Stimulated activated CD8-positive, alpha-beta memory T cell treated with anti-CD3 and anti-CD28 coated beads, Interleukin-7, amount 100 ng/mL, for 4 hours (primary cell): Measurements from ENCODE around the gene CCNL1.
"Not testable (repeated sequence)": the region's sequence is repeated elsewhere in the genome, so short reads cannot be mapped to it uniquely, and the experiment has no call there.

Experiments
- DNase-seq, 2 donors: peaks; one replicate each; pipeline ENCODE4 v3.0.0-alpha.2; 2020; ENCODE audit warnings: low read depth in 2 of 2

CCNL1 gene

DNA sequence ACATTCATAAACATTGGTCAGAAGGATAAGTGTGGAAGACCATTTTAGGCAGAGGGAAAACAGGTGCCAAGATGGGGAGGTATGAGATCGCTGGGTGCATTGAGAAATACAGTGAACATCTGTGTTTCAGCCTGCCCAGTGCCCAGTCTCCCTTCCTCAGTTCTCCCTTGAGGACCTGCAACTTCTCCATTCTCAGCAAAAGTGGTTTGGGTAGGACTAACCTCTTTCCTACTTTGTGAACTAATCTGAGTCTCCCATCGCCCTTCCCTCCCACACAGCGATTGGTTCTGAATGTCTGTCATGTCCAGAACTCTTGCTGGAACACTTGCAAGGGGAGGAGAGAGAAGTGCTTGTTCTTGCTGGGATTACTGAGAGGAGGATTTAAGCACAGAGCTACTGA lies 10.9 kb upstream of the CCNL1 start:
- DNase-seq: no peak

- no peak for DNase-seq
These were observed 7.6 kb upstream of the CCNL1 start for GRCh38 chr3:157167371-157168042.

DNA sequence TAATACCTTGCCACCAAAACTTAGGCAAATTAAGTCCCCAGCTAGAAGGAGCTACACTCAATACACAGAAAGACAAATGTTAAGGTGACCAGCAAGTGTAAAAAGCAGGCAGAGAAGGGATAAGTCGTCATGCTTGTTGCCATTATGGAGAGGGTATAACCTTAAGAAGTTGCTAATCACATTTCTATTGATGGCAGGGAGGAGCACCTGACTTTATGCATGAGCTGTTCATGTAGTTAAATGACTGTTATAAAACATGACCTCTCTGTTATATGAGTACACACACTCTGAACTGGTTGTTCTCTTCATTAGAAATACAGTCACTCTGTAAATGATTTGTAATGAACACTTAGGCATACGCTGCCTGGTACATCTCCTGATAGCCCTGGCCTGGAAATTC lies 6.6 kb upstream of the CCNL1 start:
- DNase-seq: no peak

DNA sequence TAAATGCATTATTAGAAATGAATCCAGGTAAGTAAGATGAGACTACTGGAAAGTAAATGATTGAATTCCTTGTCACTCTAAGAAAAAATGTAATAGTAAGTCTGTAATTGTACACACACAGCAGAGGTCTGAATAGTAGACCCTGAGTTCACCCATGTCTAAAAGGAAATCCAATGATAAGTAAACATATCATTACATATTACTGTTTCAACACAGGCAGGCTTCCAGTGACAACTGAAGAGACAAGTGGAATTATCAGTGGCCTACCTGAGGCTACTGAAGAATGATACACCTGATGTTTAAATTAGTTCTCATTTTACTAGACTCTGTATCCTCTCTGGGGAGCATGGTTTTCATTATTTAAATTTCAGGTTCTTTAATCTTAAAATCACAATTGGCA lies 6.2 kb upstream of the CCNL1 start:
- no peak for DNase-seq

DNA sequence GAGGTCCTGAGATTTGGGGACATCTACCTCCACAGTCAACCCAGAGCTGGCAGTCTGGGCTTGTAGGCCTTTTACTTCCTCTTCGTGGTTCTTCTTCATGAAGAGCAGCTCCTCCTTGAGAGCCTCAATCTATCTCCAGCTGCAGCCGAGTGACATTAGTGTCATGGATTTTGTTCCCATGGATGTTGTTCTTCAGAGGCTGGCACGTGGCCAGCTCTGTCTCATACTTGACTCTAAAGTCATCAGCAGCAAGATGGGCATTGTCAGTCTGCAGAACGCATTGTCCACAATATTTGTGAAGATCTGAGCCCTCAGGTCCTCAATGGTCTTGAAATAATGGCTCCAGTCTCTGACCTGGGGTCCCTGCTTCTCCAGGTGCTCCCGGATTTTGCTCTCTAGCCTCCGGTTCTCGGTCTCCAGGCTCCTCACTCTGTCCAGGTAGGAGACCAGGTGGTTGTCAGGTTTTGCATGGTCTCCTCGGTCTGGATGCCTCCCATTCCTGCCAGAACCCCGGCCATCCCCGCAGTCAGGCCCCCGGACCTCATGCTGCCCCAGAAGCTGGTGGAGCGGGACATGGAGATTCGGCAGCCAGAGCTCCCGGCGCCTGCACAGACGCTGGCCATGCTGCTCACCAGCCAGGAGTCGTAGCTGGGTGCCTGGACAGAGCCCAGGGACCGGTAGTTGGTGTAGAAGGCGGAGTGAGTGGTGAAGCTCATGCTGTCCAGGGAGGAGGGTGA lies 3.4 kb upstream of the CCNL1 start:
- DNase-seq: no peak

GRCh38 chr3:157162620-157163019 lies 2.7 kb upstream of the CCNL1 start:
- not testable (repeated sequence) for DNase-seq

DNA sequence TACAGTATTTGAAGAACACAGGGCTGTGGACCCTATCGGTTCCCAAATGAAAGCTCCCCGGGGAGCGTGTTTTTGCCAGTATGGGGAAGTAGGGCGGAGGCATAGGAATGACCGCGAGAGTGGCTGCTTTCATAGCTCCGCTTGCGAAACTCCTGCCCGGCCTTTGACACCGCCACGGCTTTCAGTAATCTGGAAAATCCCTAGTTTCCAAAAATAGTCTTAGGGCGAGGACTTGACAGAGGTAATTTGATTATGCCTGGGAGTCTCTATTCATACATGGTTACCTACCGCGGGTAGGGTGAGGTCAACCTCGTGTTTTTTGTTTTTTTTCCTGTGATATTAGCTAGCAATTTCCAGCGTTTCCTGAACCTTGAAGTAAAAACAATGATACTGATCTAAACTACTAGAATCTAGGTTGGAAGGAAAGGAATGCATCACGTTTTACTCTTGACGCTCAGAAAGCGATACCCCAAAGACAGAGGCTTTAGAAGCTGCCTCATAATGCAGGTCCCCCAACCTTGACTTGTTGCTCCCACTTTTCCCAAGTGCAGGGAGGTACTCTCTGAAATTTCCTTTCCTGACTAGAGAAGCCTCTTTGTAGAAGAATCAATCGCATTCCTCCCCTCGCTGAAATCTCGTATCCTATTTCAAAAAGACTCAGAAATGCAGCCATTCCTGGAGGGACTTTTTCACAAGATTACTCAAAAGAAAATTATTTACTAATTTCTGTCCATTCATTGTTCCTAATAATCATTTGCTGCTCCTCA lies 894 bp upstream of the CCNL1 start:
- DNase-seq: peak; percentile 43 to 54

GRCh38 chr3:157159037-157159761 lies 748 bp downstream of the CCNL1 start:
- DNase-seq: peak; percentile 68 to 73

DNA sequence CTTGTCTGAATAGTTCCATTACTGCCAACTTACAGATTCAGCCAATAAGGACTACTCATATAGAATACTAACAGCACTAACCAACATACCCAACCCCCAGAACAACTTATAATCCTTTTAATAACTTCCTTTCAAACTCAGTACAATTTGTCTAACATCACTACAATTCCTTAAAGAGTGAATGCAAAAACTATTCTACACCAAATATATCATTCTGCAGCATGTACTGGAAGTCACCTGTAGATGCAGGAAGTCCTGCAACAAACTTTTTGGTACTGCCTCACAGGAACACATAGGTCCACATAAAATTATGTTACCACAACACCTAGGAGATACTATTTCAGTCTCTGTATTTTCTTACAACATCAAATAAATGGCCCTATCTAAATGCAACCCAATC lies 2.1 kb downstream of the CCNL1 start:
- DNase-seq: no peak

GRCh38 chr3:157156837-157157635 lies 2.9 kb downstream of the CCNL1 start:
- no peak for DNase-seq

GRCh38 chr3:157155591-157155990 lies 4.4 kb downstream of the CCNL1 start:
- no peak for DNase-seq

DNA sequence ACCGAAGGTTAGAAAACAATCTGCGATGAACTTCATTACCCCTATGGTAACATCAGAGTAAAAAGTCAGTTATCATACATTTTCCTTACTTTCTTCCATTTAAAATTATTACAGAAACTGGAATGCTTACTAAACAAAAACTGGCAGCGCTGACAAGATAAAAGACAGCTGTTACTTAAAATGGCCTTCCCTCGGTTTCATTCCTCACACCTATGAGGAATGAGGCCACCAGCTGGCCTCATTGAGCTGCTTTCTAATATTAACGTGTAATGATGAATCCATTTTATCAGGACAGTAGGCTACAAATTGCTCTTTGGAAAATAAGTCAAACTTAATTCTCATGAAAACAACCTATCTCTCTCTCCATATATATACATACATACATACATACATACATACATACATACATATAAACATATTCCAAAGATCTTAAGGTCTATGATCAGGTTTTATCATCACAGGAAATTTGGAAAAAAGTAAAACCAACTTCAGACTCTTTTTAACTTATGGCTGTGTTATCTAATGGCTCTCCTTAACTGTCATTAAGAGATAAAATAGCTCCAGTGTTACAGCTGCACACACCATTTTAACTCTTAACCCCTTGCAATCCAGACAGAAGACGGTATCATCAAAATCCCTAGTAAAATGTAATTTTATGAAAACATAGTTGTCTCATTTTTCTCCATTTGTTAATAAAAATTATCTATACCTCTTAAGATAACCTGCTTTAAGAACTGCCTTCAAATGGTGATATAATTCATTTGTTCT lies 5.2 kb downstream of the CCNL1 start:
- DNase-seq: no peak

DNA sequence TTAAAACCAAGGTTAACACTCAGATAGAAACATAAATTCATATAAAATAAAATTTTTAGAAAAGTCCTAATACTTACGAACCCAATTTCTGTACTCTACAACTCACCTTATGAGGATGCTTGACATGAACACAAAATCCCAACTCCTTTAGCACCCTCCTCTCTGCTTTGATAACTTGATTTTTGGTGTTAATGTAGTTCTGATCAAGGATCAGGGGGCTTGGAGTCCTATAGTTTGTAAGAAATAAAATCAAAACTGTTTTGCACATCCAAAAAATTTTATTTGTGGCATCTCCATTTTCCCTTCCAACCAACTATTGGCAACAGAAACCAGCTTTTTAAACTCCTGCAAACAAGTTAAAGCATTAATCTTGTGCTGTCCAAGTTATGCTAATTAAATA lies 7.0 kb downstream of the CCNL1 start:
- no peak for DNase-seq

DNA sequence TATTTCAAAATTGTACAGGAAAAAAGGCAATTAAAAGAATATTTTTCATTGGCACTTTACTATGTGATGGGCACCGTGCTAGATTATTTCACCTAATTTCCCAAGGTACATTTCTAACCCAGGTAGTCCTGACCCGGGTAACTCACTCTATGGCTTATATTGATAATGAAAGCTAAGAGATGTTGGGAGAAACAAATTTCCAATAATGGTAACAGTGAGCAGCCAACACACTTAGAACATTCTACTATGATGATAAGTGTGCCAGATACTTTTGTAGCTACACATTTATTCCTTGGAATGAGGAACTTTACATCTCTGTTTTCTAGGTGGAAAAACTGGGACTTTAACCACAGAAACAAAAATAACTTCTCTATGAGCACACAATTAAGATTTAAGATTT lies 7.5 kb downstream of the CCNL1 start:
- DNase-seq: no peak

DNA sequence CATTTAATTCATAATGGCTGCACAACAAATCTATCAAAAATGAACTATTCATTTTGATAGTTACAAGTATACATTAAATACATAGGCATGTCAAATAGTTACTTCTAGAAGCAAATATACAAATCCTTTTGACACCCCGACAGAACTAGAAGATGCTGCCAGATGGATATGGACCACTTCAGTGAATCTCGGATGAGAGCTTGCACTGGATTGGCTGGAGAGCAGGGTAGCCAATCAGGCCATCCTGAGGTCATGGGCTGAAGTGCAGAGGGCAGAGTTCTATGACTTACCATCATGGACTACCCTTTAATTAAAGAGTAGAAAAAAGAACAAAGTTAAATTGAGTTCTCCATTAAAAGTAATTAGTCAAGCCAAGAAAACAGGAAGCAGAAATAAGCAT lies 8.3 kb downstream of the CCNL1 start:
- no peak for DNase-seq

- no peak for DNase-seq
These were observed 8.8 kb downstream of the CCNL1 start for GRCh38 chr3:157151151-157151550.

DNA sequence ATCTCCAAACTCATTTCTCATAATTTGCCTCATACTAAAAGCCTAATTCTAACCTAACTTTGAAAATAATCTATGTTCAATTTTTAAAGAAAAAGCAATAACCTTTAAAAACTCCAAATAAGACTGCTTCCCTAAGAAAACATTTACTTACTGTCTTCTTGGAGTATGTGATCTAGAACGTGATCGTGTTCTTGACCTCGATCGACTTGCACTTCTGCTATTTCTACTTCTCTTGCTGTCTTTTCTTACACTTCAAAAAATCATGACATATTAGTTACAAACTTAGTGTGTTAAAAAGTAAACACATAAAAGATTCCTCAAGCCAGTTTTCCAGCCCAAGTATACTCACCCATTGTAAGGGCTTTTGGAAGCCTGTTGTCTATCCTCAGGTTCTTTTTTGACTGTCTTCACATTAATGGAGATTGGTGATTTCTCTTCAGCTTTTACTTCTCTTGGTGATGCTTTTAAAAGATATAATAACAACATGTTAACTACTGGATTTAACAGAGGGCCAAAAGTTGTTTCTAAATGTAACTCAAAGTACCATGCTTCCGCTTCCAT lies 10.7 kb downstream of the CCNL1 start:
- no peak for DNase-seq

- DNase-seq: no peak
These were observed 11.6 kb downstream of the CCNL1 start for GRCh38 chr3:157148196-157148889.

- DNase-seq: no peak
These were observed 12.7 kb downstream of the CCNL1 start for GRCh38 chr3:157147099-157147803.
